ENCODE measurements around the gene THEM4.

The THEM4 gene

DNA sequence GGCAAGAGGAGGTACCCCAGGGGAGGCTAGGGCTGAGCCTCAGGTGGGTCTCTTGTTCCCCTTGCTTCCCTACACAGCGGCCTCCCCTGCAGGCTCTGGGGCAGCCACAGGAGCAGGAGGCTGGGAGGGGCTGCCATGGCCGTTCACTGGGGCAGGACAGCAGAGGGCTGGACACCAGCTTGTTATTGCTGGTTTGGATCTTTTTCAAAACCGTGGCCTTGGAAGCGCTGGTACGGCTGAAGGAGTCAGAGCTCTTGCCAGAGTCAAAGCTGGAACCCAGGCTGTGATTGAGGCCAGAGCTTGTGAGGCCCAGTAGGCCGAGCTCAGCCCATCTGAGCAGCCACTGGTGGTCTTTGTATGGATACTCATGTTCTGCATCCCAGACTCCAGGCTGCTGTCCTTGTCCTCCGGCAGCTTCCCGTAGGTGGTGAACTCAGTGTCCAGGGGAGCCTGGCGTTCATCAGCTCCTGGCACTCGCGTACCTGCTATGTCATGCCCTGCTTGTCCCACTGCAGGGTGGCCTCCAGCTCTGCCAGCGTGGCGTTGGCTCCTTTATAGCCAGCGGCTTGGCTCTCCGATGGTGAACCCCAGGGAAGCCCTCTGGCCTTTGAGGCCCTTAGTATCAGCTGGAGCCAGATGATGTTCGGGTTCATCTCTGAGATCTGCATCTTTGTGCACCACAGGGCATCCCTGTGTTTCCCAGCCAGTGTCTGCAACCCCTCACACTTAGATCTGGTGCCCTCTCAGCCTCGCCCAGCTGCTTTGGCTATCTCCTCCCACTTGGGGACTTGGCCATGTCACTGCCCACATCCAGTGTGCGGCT, 40.3 kb upstream of the THEM4 start:
- no peaks in the 10 kb centered on the region for H3K36me3 ChIP-seq
- no peaks in the 10 kb centered on the region for H3K9me3 ChIP-seq
- TF ChIP-seq, protein P1, sequence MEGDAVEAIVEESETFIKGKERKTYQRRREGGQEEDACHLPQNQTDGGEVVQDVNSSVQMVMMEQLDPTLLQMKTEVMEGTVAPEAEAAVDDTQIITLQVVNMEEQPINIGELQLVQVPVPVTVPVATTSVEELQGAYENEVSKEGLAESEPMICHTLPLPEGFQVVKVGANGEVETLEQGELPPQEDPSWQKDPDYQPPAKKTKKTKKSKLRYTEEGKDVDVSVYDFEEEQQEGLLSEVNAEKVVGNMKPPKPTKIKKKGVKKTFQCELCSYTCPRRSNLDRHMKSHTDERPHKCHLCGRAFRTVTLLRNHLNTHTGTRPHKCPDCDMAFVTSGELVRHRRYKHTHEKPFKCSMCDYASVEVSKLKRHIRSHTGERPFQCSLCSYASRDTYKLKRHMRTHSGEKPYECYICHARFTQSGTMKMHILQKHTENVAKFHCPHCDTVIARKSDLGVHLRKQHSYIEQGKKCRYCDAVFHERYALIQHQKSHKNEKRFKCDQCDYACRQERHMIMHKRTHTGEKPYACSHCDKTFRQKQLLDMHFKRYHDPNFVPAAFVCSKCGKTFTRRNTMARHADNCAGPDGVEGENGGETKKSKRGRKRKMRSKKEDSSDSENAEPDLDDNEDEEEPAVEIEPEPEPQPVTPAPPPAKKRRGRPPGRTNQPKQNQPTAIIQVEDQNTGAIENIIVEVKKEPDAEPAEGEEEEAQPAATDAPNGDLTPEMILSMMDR (IDR thresholded peaks at IDR 0.05), result no peak
- H3K27me3 ChIP-seq, result no peaks in the 10 kb centered on the region
- H3K4me1 ChIP-seq (ENCODE audit: control insufficient read depth in 1 of 2, insufficient read depth in 1 of 2, low read depth in 1 of 2, low read length in 1 of 2), result peaks cover 5 to 25% of the 10 kb centered on the region in 2 experiments
- no peak overlapping the region for H3K27ac ChIP-seq
- no peak overlapping the region for H3K4me3 ChIP-seq (ENCODE audit: low read depth in 1 of 2, low read length in 1 of 2)

DNA sequence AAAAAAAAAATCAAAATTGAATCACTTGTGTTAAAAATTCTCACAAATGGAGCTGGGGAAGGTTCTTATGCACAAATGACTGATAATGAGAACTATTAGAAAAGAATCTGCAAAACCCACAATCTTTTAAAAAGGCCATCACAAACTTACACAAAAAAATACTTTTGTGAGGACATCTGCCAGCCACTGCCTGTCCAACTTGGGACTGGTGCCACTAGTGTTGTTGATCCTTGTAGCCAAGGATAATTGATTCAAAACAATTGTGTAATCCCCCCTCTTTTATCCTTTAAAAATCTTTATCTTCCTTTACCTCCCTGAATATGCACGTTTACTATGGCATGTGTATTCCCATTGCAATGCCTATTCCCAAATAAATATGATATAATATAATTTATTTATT, 39.2 kb upstream of the THEM4 start:
- Histone ChIP-seq H3K4me3 (ENCODE audit: low read depth in 1 of 2, low read length in 1 of 2) (no peak overlapping the region), H3K4me1 (ENCODE audit: control insufficient read depth in 1 of 2, insufficient read depth in 1 of 2, low read depth in 1 of 2, low read length in 1 of 2) (peaks cover 5 to 31% of the 10 kb centered on the region in 2 experiments), H3K27ac (no peak overlapping the region), H3K27me3 (no peaks in the 10 kb centered on the region), H3K36me3 (no peaks in the 10 kb centered on the region), H3K9me3 (no peaks in the 10 kb centered on the region)
- TF ChIP-seq, protein P1 (IDR thresholded peaks at IDR 0.05), result no peak

DNA sequence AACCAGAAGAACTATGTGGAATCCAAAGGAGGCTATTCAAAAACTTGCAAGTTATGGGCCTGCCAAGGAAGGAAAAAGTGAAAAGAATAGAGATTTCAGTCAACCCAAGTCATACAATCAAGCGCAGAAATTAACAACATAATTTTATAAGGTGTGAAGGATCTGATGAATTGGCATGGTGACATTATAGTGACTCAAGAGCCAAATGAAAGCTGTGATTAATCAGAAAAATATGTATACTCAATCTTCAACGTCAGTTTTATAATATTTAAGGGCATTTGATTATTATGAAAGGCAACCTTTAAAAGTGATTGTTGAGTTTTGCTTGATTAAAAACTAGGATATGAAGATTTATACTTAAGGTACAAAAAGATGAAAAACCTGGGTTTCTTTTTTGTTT, 37.8 kb upstream of the THEM4 start:
- TF ChIP-seq, protein P1 (IDR thresholded peaks at IDR 0.05), result no peak
- H3K36me3 ChIP-seq, result no peaks in the 10 kb centered on the region
- no peaks in the 10 kb centered on the region for H3K27me3 ChIP-seq
- no peaks in the 10 kb centered on the region for H3K9me3 ChIP-seq
- peak overlapping the region; percentile 86 for H3K27ac ChIP-seq
- peaks cover 5 to 31% of the 10 kb centered on the region in 2 experiments for H3K4me1 ChIP-seq (ENCODE audit: control insufficient read depth in 1 of 2, insufficient read depth in 1 of 2, low read depth in 1 of 2, low read length in 1 of 2)
- H3K4me3 ChIP-seq (ENCODE audit: low read depth in 1 of 2, low read length in 1 of 2), result no peak overlapping the region

DNA sequence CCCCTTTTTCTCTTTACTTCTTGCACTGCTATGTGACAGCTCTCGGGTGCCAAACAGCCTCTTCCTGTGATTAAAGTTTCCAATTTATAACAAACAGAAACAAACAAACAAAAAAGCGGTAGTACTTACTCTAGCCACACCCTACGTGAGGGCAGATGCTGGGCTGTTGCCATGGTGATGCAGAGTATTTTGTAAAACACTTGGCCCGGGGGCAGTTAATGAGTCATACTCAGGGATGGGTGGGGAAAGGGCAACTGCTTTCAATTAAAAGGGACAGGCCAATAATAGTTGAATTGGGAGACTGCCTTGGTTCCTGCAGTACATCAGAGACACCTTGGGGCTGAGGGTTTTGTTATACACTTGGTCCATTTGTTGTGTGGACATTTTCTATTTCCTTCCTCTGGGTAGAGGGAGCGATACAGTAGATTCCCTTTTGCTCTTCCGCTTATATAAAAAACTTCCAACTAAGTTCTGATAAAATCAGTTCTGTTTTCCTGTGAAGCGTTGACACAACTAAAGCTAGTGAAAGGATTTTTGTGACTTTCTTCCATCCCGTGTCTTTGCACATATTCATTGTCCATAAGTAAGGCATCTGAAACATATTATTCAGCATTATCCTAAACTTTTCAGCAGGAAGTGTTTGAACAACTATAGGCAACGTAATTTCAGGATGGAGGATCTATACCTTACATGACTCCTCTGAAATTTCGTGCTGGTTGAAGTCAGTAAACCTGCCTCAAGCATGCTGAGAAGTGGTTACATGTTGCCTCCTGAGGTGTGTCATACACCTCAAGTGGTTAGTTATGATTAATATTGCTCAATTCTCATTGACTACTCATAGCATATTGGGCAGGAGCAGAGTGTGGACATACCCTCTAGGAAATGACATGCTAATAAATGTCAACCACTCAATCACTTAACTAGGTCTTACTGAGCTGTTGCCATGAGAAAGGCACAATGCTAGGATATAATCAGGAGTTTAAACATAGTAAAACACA, 36.7 kb upstream of the THEM4 start:
- Histone ChIP-seq H3K27ac (peak overlapping the region; percentile 86), H3K4me1 (ENCODE audit: control insufficient read depth in 1 of 2, insufficient read depth in 1 of 2, low read depth in 1 of 2, low read length in 1 of 2) (peaks cover 5 to 31% of the 10 kb centered on the region in 2 experiments), H3K9me3 (no peaks in the 10 kb centered on the region), H3K4me3 (ENCODE audit: low read depth in 1 of 2, low read length in 1 of 2) (peak overlapping the region in 1 of 2 experiments; percentile 28), H3K36me3 (no peaks in the 10 kb centered on the region), H3K27me3 (no peaks in the 10 kb centered on the region)
- TF ChIP-seq, protein P1 (IDR thresholded peaks at IDR 0.05), result peak; percentile 30

DNA sequence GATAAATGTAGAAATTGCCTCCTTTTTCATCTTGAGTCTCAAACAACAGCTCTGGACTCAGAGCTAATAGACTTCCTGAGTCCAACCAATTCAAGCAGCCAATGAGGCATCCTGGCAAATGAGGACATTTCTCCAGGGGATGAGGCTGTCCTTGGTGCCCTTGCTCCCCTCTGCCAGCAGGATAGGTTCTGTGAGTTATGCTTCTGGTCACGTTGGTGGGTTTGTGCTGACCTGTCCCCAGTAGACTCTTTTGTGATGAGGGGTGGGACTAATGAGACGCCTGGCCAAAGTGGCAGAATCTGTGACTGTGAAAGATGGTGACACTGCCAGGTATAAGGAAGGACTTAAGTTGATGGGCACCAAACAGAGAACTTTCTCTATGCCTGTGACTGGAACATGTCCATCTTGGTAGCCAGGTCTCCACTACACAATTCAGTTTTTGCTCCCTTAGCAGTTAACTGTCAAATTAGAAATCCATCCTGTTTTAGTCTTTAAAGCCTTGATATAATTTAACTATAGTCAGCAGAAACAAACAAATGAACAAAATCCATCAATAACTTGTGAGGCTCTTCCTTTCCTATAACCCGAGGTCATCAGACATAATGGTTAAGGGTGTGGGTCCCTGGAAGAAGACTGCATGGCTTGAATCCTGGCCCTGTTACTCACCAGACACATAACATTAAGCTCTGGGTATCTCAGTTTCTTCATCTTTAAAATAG, 35.7 kb upstream of the THEM4 start:
- Histone ChIP-seq H3K4me3 (ENCODE audit: low read depth in 1 of 2, low read length in 1 of 2) (peak overlapping the region in 1 of 2 experiments; percentile 28), H3K27me3 (no peaks in the 10 kb centered on the region), H3K4me1 (ENCODE audit: control insufficient read depth in 1 of 2, insufficient read depth in 1 of 2, low read depth in 1 of 2, low read length in 1 of 2) (peaks cover 5 to 31% of the 10 kb centered on the region in 2 experiments), H3K9me3 (no peaks in the 10 kb centered on the region), H3K36me3 (no peaks in the 10 kb centered on the region), H3K27ac (peak overlapping the region; percentile 86)
- TF ChIP-seq, protein P1 (IDR thresholded peaks at IDR 0.05), result no peak

Data from neutrophil (primary cell).